HG03103 (cell line): Measurements from ENCODE around the gene C5.
A peak's percentile ranks its signal among the peaks of the same experiment; 100 is the strongest.
"Not testable (repeated sequence)": the region's sequence is repeated elsewhere in the genome, so short reads cannot be mapped to it uniquely, and the experiment has no call there.

ENCODE experiments used
- ATAC-seq: cut with Tn5 transposase; IDR thresholded peaks from one replicate; pipeline ENCODE4 v1.9.1; 2021; ENCODE audit warnings: low read depth; ENCODE audit not compliant: unreplicated experiment

The C5 gene

GRCh38 chr9:121050128-121050988 is at the start of gene C5:
Gene C5 (minus strand): TSS chr9:121050275. CDS start chr9:121050246, 29 bp downstream.
- no peak for ATAC-seq

- ATAC-seq, result no peak
Measured at GRCh38 chr9:121098567-121099198, 48.6 kb upstream of the C5 start.

- ATAC-seq, result no peak
Measured at GRCh38 chr9:121095057-121095456, 45.0 kb upstream of the C5 start.

GRCh38 chr9:121090743-121091142 is 40.7 kb upstream of the C5 start:
- ATAC-seq, result not testable (repeated sequence)

GRCh38 chr9:121088576-121088975 is 38.5 kb upstream of the C5 start:
- ATAC-seq, result no peak

GRCh38 chr9:121085661-121086060 is 35.6 kb upstream of the C5 start:
- no peak for ATAC-seq

GRCh38 chr9:121082075-121082474 is 32.0 kb upstream of the C5 start:
- no peak for ATAC-seq

- ATAC-seq, result peak; percentile 17
Measured at GRCh38 chr9:121075251-121076036, 25.4 kb upstream of the C5 start.

GRCh38 chr9:121074370-121075250 is 24.5 kb upstream of the C5 start, which contains the start of gene CNTRL:
Gene CNTRL (plus strand): TSS chr9:121074955. CDS start chr9:121088327, 13,372 bp downstream.
- peak; percentile 60 for ATAC-seq

- no peak for ATAC-seq
Measured at GRCh38 chr9:121073038-121073437, 23.0 kb upstream of the C5 start.

GRCh38 chr9:121071756-121072421 is 21.8 kb upstream of the C5 start:
- peak; percentile 36 for ATAC-seq

GRCh38 chr9:121071370-121071755 is 21.3 kb upstream of the C5 start:
- no peak for ATAC-seq

GRCh38 chr9:121069396-121069795 is 19.3 kb upstream of the C5 start:
- ATAC-seq, result no peak

GRCh38 chr9:121067640-121068039 is 17.6 kb upstream of the C5 start:
- ATAC-seq, result no peak

- ATAC-seq, result no peak
Measured at GRCh38 chr9:121066850-121067249, 16.8 kb upstream of the C5 start.

GRCh38 chr9:121059998-121060636 is 10.0 kb upstream of the C5 start:
- ATAC-seq, result no peak

GRCh38 chr9:121059513-121059912 is 9.4 kb upstream of the C5 start:
- ATAC-seq, result no peak

GRCh38 chr9:121057821-121058220 is 7.7 kb upstream of the C5 start:
- ATAC-seq, result no peak

GRCh38 chr9:121055642-121056143 is 5.6 kb upstream of the C5 start:
- ATAC-seq, result no peak
